Thoracic aorta (tissue), 2 donors: ENCODE data around the gene CTNNBIP1. TPM values are rescaled to one million over a fixed set of nuclear protein-coding genes. Genes with fewer than 3 reads are reported as not detected.

Source experiments
- ATAC-seq: fragments of 150-250 bp; one replicate; pipeline ENCODE4 v1.8.0; 2017; ENCODE audit warnings: low read depth; ENCODE audit not compliant: insufficient number of reproducible peaks, low FRiP score
- DNase-seq: peaks from one replicate; pipeline ENCODE4 v3.0.0-alpha.2; 2020; ENCODE audit warnings: low spot score
- H3K27ac ChIP-seq, 2 donors: fragments of 200-600 bp; sonication (generic); 1 replicate in 1 of 2; 2 replicates in 1 of 2; pipeline ENCODE4 v1.5.1; 2016; ENCODE audit warnings: mild to moderate bottlenecking in 2 of 2, moderate library complexity in 2 of 2
- H3K27me3 ChIP-seq: fragments of 200-600 bp; sonication (generic); replicated peaks from 2 replicates; pipeline ENCODE4 v1.6.0; 2016; ENCODE audit warnings: mild to moderate bottlenecking; ENCODE audit not compliant: insufficient read depth
- H3K36me3 ChIP-seq: fragments of 200-600 bp; sonication (generic); one replicate; pipeline ENCODE4 v1.5.1; 2016
- H3K4me1 ChIP-seq, 2 donors: fragments of 200-600 bp; sonication (generic); 1 replicate in 1 of 2; 2 replicates in 1 of 2; pipeline versions ENCODE4 v1.5.1 to v1.6.0; 2016; ENCODE audit warnings: low read depth in 2 of 2, mild to moderate bottlenecking in 1 of 2; ENCODE audit not compliant: control insufficient read depth in 1 of 2
- H3K4me3 ChIP-seq: fragments of 200-600 bp; sonication (generic); 2 replicates; pipeline ENCODE4 v1.5.1; 2016; ENCODE audit warnings: mild to moderate bottlenecking
- H3K9me3 ChIP-seq: fragments of 200-600 bp; sonication (generic); 2 replicates; pipeline ENCODE4 v1.5.1; 2016
- total RNA-seq, 2 donors: library from RNA; depleted of rRNA; stranded (reverse); fragments of >200 nt; gene quantifications; one replicate each; pipeline versions ENCODE4 v1.1.0 to v1.2.3, GENCODE V29; 2016
- TF ChIP-seq, protein P1 (sequence below): fragments of 200-600 bp; sonication (generic); IDR thresholded peaks from one replicate; pipeline ENCODE4 v1.5.1; 2019; ENCODE audit warnings: antibody characterized with exemption

The CTNNBIP1 gene
- total RNA-seq, 2 donors from 2014 or later, result 13.4 to 22.3 TPM

DNA sequence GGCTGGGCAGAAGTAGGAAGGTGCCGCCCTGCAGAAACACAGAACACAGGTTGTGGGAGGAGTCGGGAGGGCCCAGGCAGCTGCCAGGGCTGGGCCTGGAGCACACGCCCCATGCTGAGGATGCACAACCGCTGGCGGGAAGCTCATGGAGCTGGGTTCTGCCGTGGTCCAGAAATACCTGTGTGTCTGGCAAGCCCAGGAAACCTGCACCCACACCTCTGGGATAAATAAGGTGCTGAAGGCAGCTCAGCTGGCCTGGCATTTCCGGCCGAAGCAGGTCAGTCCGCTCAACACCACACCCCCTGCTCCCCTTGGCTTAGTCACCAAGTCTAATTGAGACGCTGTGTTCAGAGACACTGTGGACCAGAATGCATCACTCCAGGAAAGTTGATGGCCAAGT is 32.1 kb downstream of the CTNNBIP1 start:
- TF ChIP-seq, protein P1, sequence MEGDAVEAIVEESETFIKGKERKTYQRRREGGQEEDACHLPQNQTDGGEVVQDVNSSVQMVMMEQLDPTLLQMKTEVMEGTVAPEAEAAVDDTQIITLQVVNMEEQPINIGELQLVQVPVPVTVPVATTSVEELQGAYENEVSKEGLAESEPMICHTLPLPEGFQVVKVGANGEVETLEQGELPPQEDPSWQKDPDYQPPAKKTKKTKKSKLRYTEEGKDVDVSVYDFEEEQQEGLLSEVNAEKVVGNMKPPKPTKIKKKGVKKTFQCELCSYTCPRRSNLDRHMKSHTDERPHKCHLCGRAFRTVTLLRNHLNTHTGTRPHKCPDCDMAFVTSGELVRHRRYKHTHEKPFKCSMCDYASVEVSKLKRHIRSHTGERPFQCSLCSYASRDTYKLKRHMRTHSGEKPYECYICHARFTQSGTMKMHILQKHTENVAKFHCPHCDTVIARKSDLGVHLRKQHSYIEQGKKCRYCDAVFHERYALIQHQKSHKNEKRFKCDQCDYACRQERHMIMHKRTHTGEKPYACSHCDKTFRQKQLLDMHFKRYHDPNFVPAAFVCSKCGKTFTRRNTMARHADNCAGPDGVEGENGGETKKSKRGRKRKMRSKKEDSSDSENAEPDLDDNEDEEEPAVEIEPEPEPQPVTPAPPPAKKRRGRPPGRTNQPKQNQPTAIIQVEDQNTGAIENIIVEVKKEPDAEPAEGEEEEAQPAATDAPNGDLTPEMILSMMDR, result no peak
- ATAC-seq, result no peak
- DNase-seq, result no peak
- Histone ChIP-seq H3K36me3 (no peaks in the 10 kb centered on the region), H3K4me1 (peaks cover 0 to 16% of the 10 kb centered on the region in 2 donors), H3K27ac (no peak overlapping the region), H3K27me3 (no peaks in the 10 kb centered on the region), H3K4me3 (no peak overlapping the region), H3K9me3 (no peaks in the 10 kb centered on the region)

DNA sequence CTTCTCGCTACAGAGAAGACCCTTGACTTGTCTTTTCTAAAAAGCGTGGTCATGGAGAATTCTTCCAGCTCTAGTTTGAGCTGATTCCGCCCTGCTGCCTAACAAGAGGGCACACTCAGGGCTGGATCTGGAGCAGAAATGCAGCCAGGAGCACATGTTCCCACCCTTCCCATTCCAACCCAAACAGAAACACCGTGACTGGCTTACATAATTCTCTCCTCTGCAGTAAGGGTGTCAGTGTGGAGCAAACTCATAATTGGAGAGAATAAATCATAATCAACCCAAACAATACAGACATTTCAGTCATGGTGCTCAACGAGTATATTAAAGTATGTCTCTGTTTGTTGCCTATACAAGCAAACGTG is 34.5 kb downstream of the CTNNBIP1 start:
- H3K4me1 ChIP-seq, result peaks cover 0 to 16% of the 10 kb centered on the region in 2 donors
- DNase-seq (no peak), ATAC-seq (no peak)
- H3K4me3 ChIP-seq, result peak overlapping the region; percentile 58
- H3K36me3 ChIP-seq, result no peaks in the 10 kb centered on the region
- H3K27me3 ChIP-seq, result no peaks in the 10 kb centered on the region
- peak overlapping the region; percentile 29 to 50 for H3K27ac ChIP-seq
- TF ChIP-seq, protein P1, result no peak
- no peaks in the 10 kb centered on the region for H3K9me3 ChIP-seq

DNA sequence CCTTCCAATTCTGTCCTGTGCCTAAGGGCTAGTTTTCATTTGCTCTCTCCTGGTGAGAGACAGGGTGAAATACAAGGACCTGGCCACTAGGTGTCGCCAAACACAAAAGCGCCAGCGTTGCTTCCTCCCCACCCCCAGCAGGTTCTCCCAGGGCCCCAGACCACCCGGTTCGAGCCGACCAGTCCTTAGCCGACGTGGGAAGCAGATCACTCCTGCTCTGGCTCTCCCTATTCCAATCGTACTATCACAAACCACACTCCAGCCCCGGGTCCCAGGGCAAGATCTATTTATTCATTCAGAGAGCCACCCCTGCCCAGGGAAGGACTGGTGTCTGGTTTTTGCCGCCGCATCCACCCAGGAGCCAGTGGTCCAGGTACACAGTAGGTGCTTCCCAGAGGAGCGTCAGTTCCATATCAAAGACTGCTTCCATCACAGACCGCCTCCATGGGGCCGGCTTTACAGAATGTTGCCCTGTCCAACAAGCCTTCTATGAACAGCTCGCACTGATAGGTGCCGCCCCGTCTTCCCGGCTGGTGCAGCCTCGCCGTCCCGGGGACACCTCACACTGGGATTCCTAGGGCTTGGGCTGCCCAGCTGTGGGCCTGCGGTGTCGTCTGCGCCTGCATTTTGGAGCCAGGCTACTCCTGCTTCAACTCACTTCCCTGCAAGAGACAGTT is 35.0 kb downstream of the CTNNBIP1 start:
- Histone ChIP-seq H3K36me3 (peaks cover 2% of the 10 kb centered on the region), H3K27me3 (no peaks in the 10 kb centered on the region), H3K4me1 (peaks cover 0 to 16% of the 10 kb centered on the region in 2 donors), H3K4me3 (peak overlapping the region; percentile 58), H3K27ac (peak overlapping the region; percentile 29 to 35), H3K9me3 (no peaks in the 10 kb centered on the region)
- peak; percentile 32 for ATAC-seq
- no peak for DNase-seq
- TF ChIP-seq, protein P1, result peak; percentile 95

DNA sequence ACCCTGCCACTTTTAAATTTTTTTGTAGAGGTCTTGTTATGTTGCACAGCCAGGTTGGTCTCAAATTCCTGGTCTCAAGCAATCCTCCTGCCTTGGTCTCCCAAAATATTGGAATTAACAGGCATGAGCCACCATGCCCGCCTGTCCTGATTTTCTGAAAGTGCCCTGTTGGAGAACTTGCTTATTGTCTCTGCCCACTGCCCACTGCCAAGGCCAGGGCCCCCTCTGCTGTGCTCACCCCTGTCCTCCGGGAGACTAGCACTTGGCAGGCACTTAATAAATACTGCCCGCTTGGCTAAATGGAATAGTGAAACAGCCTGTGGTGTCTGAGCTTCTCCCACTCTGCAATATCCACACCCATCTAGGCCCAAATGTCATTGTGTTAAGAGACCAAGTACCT is 35.7 kb downstream of the CTNNBIP1 start:
- Histone ChIP-seq H3K36me3 (peaks cover 9% of the 10 kb centered on the region), H3K4me1 (peaks cover 0 to 16% of the 10 kb centered on the region in 2 donors), H3K27me3 (no peaks in the 10 kb centered on the region), H3K27ac (no peak overlapping the region), H3K9me3 (no peaks in the 10 kb centered on the region), H3K4me3 (no peak overlapping the region)
- DNase-seq (no peak), ATAC-seq (no peak)
- TF ChIP-seq, protein P1, result no peak

DNA sequence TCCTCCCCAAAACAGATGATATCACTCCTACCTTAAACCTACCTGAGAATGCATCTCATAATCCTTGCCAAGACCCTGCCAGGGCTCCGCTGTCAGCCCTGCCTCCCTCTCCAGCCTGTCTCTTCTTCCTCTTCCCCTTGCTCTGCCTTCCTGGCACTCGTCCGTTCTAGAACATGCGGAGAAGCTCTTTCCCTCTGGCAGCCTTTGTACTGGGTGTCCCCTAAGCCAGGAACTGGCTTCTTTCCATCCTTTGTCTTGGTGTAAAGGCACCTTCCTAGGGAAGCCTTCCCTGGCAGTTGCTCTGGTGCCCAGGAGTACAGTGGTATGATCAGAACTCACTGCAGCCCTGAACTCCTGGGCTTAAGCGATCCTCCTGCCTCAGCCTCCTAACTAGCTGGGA is 36.1 kb downstream of the CTNNBIP1 start:
- Histone ChIP-seq H3K27me3 (no peaks in the 10 kb centered on the region), H3K9me3 (no peaks in the 10 kb centered on the region), H3K4me3 (no peak overlapping the region), H3K27ac (no peak overlapping the region), H3K4me1 (peaks cover 0 to 16% of the 10 kb centered on the region in 2 donors), H3K36me3 (peaks cover 11% of the 10 kb centered on the region)
- TF ChIP-seq, protein P1, result no peak
- ATAC-seq, result no peak
- DNase-seq, result no peak
